Stimulated activated CD4-positive, alpha-beta T cell treated with anti-CD3 and anti-CD28 coated beads, Interleukin-2, amount 100 ng/mL, for 4 hours (primary cell): ENCODE data around the gene UNKL.
A peak's percentile ranks its signal among the peaks of the same experiment; 100 is the strongest.

Experiments used
- DNase-seq: peaks from one replicate; pipeline ENCODE4 v3.0.0-alpha.2; 2020; ENCODE audit warnings: low read depth

Gene UNKL, protein sequence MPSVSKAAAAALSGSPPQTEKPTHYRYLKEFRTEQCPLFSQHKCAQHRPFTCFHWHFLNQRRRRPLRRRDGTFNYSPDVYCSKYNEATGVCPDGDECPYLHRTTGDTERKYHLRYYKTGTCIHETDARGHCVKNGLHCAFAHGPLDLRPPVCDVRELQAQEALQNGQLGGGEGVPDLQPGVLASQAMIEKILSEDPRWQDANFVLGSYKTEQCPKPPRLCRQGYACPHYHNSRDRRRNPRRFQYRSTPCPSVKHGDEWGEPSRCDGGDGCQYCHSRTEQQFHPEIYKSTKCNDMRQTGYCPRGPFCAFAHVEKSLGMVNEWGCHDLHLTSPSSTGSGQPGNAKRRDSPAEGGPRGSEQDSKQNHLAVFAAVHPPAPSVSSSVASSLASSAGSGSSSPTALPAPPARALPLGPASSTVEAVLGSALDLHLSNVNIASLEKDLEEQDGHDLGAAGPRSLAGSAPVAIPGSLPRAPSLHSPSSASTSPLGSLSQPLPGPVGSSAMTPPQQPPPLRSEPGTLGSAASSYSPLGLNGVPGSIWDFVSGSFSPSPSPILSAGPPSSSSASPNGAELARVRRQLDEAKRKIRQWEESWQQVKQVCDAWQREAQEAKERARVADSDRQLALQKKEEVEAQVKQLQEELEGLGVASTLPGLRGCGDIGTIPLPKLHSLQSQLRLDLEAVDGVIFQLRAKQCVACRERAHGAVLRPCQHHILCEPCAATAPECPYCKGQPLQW

DNA sequence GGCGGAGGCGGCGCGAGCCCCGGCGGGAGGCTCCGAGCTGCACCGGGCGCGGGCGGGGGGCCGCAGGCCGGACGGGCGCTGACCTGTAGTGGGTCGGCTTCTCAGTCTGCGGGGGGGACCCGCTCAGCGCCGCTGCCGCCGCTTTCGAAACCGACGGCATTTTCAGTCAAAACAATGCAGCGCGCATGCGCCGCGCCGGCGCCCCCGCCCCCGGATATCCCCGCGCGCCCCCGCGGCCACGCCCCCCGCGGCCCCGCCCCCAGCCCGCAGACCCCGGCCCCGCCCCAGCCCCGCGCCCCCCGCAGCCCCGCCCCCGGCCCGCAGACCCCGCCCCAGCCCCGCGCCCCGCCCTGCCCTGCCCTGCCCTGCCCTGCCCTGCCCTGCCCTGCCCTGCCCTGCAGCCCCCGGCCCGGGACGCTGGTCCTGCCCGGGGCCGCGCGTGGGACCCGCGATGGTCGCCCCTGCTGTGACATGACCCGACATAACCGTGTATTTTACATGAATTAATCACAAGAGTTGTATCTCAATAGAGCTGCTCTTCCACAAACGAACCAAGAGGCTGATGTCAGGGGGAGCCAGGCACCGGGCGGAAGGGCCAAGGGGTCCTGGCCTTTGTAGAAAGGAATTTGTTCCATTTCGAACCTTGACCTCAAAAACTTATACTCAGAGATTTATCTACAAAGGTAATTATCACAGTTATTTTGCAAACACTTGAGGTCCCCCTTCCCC is at the start of gene UNKL:
UNKL (minus strand) TSS at position 173 of the 729 bp plus-strand sequence; CDS start at position 160, 13 bp downstream.
- peak; percentile 70 for DNase-seq

DNA sequence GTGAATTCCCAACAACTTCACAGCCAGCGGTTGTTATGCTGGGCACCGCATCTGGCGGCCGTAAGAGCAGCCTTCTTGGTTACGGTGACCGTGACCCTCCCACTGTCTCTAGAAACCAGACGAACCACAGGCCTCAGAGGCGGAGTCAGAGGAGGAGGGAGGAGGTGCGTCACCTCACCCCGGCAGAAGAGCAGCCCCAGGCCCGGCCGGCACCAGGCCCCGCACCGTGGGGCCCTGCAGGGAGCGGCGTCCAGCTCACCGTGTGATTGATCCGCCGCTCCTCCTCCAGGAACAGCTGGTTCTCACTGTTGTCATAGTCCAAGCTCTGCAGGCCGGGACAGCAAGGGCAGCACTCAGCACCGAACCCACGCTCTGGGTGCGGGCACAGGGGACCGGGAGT is 46.6 kb upstream of the UNKL start:
- no peak for DNase-seq

DNA sequence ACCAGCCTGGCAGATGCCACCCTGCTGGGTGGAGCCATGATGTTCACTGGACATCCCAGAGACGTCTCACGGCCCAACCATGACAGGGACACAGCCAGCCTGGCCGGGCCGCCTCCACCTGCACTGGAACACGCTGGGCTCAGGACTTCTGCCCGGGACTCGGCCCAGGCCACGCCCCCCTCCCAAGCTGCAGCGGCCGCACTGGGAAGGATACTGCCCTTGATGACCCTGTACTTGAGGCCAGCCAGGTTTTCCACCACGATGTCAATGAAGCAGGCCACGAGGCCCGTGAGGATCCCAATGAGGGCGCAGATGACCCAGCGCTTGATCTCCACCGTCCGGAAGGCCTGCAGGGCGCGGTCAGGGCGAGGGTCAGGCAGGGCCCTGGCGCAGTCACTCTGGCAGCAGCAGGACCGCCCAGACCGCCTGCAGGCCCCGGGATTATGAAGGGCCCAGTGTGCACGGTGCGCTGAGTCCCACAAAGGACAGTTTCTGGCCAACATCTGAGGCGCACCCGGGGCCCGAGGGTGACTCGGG is 46.2 kb upstream of the UNKL start:
- no peak for DNase-seq

DNA sequence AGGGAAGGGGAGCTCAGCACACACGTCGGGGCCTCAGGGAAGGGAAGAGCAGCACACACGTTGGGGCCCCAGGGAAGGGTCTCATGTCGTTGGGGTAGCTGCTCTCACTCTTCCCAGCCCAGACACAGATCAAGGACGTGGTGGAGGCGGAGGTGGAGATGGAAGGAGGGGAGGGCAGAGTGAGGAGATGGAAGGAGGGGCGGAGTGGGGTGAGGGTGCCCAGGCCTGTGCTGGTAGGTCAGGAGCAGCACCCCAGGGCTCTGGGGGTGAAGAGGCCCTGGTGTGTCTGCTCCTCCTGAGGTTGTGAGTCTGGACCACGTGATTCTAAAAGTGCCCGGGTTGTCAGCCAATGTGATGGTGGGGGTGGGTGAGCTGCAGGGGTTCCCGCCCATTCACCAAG is 45.5 kb upstream of the UNKL start:
- DNase-seq, result no peak

DNA sequence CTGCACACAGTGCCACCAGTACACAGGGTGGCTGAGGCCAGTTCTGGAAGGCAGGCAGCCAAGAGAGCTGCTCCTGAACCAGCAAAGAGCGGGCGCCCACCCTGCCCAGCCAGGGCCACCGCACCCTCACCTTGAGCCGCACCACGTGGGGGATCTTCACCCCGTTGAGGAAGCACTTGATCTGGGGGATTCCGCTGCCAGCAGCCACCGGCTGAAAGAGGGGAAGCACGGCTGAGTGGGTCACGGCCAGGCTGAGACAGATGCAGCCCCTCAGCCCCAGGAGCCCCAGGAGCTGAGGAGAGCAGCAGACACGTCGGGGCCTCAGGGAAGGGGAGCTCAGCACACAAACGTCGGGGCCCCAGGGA is 44.5 kb upstream of the UNKL start:
- DNase-seq, result no peak

DNA sequence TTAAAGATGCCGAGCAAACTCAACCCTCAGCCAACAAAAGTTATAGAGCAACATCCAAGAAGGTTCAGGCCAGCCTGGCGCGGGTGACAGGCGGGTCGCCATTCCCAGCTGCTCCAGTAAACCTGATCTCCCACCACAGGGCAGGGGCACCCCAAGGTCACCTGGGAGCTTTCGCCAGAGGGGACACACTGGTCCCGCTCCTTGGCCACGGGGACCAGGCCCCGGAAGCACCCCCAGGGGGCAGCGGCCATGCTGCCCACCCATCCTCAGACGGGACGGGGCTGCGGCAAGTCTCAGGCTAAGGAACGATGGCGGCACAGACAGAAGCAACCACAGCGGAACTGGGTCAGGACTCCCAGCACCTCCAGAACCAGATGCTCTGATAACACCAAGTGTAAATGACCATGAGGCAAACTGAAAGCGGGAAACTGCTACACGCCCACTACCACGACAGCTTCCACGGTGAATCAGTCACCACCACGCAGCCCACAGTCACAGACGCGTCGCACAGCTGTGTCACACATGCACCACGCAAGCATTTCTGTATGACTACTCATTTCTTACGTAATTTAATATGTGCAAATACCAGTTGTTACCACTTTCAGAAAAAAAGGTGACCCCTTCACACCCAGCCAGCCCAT is 44.0 kb upstream of the UNKL start:
- DNase-seq, result peak; percentile 6

DNA sequence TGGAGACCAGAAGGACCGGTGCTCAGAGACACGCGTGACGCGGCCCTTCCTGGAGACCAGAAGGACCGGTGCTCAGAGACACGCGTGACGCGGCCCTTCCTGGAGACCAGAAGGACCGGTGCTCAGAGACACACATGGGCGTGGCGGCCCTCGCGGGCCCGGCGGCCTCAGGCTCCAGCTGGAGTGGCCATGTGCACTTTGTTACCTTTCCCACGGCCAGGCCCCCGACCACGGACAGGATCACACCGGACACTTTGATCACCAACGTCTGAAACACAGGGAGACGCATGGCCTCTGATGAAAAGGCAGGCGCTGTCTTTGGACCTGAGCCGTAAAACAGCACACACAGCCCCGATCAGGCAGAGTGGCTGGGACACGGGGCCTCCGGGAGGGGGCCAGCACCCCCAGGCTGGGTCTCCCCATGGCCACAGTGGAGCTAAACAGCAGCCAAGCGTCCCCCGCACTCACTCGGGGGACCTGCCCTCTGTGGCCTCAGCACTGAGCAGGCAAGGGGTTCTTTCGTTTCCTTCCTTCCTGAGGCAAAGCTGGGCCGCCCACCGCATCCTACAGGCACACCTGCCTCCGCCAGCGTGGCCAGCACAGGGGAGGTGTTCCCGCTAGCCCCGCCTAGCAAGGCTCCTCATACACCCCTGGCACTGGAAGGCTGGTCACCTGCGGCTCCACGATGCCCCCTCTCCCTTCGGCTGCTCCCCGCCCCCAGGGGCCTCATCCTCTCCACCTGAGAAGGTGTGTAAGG is 43.2 kb upstream of the UNKL start:
- DNase-seq, result no peak

DNA sequence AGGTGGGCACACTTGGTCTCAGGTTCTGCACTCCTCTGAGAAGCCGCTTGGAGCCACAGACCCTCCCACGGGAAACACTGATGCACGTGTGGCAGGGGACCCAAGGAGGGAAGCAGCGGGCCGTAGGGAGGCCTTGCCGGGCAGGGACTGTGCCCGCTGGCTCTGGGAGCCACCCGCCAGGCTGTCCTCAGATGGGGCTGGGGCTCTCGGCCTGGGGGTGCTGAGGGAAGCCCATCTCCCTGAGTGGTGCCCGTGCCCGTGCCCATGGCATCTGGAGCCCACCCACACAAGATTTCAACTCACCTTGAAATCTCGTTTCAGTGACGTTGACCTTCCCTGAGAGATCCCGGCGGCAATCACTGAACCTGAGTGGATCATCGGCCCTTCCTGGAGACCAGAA is 42.4 kb upstream of the UNKL start:
- DNase-seq, result no peak

DNA sequence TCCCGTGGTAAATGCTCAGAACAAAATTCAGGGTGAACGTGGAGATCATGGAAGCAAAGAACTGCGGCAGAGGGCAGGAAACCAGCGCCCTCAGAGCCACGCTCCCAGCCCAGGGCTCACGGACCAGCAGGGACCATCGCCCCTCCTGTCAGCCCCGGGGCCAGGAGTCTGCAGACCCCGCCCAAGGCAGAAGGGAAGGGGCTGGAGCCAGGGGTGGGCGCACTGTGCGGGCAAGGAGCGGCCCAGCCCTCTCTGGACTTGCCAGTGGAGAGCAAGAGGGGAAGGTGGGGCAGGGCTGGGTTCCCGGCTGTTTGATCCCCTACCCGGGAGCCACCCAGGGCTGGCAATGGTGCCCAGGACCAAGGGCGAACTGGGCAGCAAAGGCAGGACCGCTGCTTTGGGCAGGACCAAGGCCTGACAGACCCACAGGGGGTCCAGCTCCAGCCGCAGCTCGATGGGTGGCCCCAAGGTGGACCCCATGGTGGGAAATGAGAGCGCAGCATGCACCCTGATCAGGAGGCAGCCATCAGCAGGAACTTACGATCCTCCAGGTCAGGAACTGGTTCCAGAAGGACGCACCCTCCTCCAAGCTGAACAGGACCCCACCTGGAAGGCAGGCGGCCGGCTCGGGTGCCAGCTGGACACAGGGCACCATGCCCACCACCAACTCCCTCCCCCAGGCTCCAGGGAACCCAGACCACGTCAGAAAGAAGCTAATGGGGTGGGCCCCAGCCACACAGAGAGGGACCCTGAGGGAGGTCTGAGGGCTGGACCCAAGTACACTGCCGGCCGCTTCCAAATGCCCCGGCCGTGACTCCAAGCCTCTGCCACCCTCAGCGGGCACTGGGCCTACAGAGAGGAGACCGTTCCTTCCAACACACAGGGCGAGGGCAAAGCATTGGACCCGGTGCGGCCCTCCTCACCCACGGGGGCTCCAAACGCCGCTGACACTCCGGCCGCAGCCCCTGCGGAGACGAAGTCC is 41.0 kb upstream of the UNKL start:
- DNase-seq, result no peak

DNA sequence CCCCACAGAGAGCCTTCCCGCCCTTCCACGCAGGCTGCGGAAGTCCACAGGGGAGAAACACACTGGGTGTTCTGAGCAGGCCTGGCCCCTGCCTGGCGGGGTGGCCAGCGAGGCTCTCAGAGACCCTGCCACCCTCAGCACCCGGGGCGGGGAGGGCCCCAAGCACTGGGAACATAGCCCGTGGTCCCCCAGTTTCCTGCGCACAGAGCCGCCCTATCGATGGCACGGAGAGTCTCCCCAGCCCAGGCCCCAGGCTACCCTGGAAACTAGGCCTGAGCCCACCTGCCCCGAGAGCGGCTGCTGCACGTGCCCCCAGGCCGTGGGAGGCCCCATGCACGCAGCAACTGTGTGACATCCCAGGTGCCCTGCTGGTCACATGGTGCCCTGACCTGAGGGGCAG is 40.1 kb upstream of the UNKL start:
- DNase-seq, result no peak

DNA sequence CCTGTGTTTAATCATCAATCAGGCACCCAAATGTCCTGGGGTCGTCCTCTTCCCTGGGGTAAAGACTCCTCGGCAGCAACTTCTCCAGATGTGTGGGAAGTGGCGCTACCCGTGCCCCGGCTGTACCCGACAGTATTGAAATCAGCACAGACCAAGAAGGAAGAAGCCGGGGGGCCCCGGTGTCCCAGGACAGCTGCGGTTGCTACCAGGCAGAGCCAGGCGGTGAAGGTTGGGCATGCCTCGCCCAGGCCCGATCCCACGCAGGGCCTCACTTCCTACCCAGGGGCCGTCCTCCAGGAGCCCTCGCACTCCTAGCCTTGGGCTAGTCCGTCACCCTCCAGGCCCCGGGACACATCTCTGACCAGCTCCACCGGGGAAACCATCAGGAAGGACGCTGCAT is 38.8 kb upstream of the UNKL start:
- DNase-seq, result no peak

DNA sequence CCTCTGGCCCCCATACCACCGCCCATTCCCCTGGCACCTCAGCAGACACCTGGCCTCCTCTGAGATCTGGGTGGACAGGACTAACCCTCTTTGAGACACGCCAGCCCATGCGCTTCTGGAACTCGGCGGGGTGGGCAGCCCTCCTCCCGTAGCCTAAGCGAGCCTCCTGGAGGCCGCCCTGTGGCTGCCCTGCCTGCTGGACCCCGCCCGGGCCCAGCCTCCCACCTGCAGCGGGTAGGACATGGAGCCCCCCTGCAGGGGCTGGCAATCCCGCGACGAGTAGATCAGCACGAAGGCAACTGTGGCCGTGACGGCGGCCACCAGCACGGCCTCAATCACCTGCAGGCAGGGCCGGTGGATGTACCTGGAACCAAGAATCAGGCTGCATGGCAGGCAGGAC is 38.0 kb upstream of the UNKL start:
- no peak for DNase-seq

DNA sequence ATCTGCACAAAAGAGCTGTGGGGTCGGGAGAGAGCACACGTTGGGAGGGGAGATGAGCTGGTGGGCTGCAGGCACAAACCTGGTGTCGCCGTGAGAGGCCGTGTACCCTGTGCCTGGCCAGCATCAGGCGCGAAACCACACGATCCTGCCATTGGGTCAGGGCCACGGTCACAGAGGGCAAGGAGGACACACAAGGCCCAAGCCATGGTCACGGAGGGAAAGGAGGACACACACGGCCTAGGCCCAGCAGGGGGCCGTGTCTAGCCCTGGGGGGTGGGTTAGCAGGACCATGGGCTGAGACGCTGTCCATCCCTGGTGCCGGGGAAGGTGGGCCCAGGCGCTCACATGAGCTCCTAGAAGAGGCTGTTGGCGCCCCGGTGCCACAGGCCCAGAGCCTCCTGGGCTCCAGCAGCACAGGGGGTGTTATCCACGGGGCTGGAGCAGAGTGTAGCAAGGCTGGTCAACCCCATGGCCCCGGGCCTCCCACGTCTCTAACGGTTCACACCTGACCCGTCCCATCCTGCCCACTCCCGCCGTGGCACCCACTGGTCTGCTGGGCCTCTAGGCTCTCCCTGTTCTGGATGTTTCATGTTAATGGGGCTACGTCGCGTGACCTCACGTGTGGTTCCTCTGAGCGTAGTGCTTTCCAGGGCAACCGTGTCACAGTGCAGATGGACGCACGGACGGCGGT is 37.3 kb upstream of the UNKL start:
- no peak for DNase-seq

DNA sequence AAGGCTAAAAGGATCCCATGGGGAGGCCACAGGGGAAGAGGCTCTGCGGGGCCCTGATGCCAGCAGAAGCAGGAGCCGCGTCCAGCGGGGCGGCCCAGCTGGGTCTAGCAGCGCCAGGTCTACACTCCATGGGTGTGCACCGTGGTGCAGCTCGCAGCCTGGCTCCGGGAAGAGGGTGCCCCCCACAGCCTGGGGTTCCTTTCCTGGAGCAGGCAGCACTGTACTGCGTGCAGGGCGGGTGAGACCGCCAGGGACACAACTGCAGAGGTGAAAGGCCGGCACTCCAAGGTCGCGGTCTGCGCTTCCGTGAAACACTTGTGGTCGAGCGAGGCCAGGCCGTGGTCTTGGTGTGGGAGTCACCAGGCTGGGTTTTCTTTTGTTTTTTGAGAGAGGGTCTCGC is 36.3 kb upstream of the UNKL start:
- DNase-seq, result no peak

DNA sequence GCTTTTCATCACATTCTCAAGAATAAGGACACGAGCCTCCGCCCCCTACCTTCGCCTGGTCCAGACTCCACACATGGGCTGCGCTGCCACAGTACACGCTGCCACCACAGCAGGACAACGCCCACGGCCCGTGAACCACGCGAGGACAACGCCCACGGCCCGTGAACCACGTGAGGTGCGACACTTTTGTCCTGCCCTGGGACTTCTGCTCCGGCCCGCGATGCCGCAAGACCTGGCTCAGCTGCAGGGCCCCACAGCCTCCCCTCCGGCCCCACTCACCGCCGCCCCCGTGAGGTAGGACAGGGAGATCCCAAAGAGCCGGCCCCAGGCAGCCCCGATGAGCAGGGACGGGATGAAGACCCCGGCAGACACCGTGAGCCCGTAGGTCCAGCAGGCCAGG is 35.7 kb upstream of the UNKL start:
- no peak for DNase-seq

DNA sequence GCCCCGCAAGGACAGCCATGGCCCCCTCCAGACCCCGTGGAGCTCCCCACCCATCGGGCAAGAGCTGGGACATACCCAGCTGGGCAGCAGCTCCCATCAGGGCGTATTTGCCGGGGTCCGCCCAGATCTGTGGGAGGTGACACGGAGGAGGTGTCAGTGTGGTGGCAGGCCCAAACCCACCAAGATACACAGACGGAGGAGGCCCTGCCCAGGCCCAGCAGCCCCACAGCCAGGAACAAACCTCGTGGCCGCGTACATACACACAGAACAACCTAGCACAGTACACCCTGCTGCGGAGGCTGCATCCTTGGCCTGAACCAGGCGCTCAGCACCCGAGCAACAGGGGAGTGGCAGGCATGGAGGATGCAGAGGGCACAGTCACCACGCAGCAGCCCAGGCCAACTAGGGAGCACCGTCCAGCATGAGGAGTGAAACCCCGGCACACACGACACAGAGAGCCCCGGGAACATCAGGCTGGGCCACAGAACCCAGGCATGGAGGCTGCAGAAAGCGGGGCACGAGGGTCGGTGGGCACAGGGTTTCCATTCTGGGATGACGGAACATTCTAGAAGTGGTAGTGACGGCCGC is 34.8 kb upstream of the UNKL start:
- DNase-seq, result no peak

DNA sequence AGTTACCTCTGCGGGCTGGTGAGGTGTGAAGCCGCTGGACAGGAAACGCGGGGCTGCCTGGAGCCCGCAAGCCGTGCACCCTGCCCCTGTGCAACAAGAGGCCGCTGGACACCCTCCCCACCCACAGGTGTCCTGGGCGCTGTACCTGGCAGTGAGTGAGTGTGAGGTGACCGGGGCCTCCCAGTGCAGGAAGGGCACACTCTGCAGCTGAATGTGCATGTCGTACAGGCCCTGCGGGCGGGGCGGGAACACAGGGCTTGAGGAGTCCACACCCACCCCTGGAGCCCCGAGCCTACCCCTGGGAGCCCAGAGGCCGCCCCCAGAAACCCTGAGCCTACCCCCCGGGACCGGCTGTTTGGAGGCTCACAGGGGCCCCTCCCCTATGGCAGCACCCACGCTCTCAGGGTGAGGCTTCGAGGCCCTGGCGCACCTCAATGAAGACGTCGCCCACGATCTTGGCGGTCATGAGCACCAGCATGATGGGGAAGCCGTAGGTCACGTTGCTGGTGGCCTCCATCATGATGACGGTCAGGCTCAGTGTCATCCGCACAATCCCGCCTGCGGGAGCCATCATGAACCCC is 34.1 kb upstream of the UNKL start:
- DNase-seq, result no peak

DNA sequence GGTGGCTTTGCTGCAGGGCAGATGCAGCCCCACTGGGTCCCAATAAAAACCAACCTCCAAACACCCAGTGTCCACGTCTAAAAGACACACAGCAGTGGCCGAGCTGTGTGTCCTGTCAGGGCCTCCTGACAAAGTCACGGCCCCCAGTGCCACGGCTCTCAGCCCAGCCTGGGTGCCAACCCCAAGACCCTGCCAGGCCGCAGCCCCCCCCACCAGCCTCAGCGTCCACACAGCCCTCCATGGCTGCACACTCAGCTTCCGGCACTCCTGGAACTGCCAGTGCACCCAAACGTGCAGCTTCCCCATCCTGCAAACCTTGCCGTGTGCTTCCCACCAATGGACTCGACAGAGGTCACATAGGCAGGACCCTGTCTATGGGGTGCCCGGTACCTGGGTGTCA is 33.5 kb upstream of the UNKL start:
- DNase-seq, result no peak
